SKM-1 (cell line): Measurements from ENCODE around the gene KLHL41.

ENCODE experiments used
- DNase-seq: peaks from one replicate; lab custom pipeline; 2025; ENCODE audit not compliant: unreplicated experiment; lab: John Stamatoyannopoulos, UW

Gene KLHL41

DNA sequence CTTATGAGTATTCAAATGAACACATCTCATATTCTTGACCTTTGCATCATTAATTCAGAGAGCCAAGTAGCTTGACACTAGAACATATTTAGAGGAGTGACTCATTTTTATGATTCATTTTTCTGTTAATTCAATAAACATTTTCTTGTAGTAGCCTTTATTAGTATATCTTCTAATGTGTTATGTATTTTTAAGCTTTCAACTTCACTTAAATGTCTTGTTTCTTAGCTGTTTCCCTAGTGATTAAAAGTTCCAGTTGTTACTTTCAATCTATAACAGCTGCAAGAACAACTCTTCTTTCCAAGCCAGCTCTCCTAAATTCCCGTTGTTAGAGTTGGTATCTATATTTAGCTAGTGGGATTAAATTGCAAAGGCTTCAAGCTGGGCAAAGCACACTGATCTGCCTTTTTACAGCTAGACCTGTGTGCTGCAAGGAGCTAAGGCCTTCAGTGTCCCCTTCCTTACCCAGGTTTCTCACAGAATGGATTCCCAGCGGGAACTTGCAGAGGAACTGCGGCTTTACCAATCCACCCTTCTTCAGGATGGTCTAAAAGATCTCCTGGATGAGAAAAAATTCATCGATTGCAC, at the start of gene KLHL41:
KLHL41 (plus strand) TSS at position 405 of the 588 bp plus-strand sequence; CDS start at position 482, 77 bp downstream.
- DNase-seq, result no peak

- no peak for DNase-seq
These were observed 48.4 kb upstream of the KLHL41 start for GRCh38 chr2:169461143-169461542.

DNA sequence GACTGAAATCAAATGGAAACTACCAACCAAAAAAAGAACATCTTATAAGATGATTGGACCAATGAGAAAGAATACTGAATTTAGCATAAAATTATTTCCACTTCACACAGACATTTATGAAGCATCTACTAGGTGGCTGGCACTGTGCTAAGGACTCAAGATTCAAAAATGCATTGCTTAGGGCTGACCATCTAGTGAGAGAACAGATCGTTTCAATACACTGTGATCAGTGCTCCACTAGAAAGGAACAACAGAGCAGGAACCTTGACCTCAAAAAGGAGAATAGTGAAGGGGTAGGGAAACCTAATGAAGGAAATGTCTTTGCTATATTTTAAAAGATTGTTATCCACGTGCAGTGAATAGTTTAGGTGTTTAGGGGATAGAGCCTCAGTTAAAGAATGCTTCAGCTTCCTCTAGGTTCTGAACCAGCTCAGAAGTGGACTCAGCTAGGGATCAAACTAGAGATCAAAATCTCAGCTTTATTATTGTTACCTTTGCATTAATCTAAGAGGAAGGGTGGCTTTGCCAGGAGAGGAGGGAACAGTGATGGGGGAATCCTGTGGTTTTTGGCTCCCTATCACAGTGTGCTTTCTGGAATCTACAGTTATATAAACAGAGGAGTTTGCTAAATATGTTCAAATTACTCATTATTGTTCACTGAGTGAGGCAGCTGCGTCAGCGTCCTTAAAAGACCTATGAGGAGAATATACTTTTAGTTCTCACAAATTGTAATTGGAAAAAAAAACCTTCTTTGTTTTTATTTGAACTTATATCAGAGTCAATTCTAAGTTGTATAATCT, 46.4 kb upstream of the KLHL41 start:
- DNase-seq, result no peak

GRCh38 chr2:169464466-169464865, 45.0 kb upstream of the KLHL41 start:
- no peak for DNase-seq

DNA sequence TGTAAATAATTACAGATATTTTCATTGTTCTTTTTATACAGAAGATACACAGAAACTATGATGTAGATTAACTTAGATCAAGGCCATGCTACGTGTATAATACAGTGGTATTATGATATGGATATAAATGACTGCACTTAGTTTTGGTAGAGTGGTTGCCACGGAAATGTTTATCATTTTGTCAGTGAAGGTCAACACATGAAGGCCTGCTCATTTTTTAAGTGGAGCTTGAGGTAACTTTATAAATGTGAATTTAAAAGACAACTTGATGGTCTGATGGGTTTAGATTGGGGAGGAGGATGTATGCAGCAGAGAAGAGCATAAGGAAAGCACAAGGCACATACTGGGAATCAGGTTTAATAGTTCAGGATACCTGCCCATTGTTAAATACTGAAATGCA, 44.6 kb upstream of the KLHL41 start:
- DNase-seq, result peak; percentile 11

DNA sequence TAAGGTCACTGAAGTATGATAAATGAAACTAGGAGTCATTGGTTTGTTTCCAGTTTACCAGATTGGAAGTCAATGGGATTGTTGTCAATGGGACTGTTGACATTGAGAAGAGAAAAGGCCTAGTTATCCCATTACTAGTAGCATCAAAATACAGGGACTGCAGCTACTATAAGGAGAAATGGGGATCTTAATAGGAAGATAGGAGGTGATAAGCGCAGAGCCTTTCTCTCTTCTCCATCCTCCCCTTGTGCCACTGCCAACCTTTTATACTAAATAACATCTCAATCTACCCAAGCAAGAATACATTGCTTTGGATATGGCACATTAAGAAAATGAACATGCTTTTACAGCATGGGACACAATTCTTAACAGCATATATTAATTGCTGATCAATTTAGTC, 40.7 kb upstream of the KLHL41 start:
- no peak for DNase-seq

- no peak for DNase-seq
These were observed 39.4 kb upstream of the KLHL41 start for GRCh38 chr2:169469952-169470572.

DNA sequence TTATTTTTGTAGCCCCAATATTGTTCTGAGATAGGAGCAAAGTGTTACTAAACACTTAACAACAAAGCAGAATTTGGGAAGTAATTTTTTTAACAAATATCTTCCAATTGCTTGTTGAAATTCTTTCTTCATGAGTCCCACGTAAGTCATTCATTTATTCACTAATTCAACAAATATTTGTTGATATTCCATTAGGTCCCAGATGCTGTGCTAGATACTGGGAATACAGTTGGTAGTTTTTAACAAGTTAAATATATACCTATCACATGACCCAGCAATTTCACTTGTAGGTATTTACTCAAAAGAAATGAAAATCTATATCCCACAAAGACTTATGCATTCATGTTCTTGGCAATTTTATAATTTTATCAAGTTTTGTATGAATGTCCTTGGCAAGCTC, 37.3 kb upstream of the KLHL41 start:
- DNase-seq, result no peak

GRCh38 chr2:169476459-169476858, 33.0 kb upstream of the KLHL41 start:
- DNase-seq, result no peak

DNA sequence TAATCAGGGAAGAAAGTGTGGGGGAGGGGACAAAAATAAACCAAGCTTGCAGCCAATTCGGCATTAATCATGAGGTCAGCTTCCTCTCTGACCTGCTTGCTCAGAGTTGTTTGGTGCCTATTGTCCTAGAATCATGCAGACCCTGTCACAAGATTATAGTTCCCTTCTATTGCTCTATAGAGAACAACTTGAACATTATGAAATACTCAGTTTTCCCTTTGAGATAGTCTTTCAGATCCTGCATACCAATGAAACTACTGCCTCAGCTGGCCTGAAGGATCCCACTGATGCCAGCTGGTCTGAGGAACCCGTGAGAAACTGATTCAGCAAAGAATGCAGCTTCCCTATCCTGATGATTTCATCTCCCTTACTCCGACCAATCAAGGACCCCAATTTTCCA, 31.2 kb upstream of the KLHL41 start:
- no peak for DNase-seq

DNA sequence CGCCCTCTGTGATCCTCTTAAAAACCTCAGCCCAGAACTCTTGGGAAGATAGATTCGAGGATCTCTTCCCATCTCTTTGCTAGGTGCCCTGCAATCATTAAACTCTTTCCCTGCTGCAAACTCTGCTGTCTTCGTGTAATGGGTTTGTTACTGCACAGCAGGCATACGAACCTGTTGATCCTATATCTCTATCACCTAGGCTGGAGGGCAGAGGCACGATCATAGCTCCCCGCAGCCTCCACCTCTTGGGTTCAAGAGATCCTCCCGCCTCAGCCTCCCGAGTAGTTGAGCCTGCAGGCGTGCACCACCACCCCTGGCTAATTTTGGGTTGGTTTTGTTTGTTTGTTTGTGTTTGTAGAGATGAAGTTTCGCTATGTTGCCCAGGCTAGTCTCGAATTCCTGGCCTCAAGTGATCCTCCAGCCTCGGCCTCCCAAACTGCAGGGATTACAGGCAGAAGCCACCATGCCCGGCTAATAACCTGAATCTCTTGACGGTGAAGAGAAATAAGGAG, 30.7 kb upstream of the KLHL41 start:
- no peak for DNase-seq

- peak; percentile 66 for DNase-seq
These were observed 30.0 kb upstream of the KLHL41 start, which contains the start of gene BBS5 for GRCh38 chr2:169479257-169480078. Gene BBS5 (plus strand): TSS chr2:169479494. CDS start chr2:169479554, 60 bp downstream.

- no peak for DNase-seq
These were observed 29.4 kb upstream of the KLHL41 start for GRCh38 chr2:169480079-169480465.

DNA sequence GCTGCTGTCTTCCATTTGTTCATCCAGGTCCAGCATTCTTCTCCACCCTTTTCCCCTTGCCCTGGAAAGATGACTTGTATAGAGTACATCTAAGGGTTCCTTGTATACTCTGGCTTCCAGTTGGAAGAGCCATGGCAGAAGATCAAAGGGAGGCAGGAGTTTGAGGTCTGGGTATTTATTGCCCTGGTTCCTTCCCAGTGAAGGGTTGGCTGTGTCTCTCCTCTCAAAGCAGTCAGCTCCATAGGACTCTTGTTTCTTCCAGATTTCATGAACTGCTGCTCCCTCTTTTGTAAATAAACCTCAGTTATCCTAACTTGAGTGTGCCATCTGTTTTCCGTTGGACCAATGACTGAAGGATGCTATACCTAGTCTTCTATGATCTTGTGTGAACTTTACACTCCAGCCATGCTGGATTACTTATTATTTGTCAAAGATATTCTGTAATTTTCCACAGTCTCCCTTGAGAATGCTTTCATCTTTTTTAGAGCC, 23.8 kb upstream of the KLHL41 start:
- no peak for DNase-seq

GRCh38 chr2:169486487-169486886, 23.0 kb upstream of the KLHL41 start:
- DNase-seq, result no peak

DNA sequence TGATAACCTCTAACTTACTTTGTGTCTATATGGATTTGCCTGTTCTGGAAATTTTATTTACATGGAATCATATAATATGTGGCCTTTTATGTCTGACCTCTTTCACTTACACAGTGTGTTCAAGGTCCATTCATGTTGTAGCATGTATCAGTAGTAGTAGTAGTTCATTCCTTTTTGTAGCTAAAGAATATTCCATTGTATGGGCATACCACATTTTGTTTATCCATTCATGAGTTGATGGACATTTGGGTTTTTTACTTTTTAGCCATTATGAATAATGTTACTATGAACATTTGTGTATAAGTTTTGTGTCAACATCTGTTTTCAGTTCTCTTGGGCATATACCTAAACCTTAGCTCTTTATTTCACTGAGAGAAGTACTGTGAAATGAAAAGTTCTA, 18.7 kb upstream of the KLHL41 start:
- no peak for DNase-seq

- DNase-seq, result no peak
These were observed 18.1 kb upstream of the KLHL41 start for GRCh38 chr2:169491378-169491777.

DNA sequence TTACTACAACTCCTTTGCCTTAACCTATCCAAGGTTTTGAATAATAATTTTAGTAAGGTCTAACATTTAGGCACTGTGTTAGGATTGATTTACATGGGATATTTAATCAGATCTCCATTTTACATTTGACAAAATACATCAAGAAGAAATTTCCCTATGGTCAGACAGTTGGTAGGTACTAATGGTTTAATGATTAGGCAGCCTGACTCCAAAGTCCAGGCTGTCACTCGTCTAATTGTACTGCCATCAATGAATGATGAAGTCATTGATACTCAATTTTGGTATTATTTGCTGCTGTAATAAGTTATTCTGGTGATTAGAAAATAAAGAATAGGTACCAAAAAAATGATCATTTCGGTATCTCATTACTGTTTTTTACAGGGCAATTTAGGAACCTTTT, 16.1 kb upstream of the KLHL41 start:
- DNase-seq, result no peak

- no peak for DNase-seq
These were observed 14.1 kb upstream of the KLHL41 start for GRCh38 chr2:169495310-169495928.

DNA sequence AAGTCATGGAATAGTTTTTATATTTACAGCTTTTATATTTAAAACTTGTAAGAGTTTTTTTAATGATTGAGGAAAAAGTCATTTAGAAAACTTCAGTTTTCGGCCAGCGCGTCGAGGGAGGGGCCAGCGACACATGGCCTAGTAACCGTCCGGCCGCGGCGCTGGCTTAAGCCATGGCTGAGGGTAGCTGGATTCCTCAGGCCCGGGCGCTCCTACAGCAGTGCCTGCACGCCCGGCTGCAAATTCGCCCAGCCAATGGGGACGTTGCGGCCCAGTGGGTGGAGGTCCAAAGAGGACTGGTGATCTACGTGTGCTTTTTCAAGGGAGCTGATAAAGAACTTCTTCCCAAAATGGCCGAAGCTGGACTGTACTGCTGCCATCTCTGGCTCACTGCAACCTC, 4.9 kb upstream of the KLHL41 start:
- DNase-seq, result no peak

- DNase-seq, result no peak
These were observed 1.8 kb upstream of the KLHL41 start for GRCh38 chr2:169507698-169508097.
